ENCODE data around the gene ELAVL3. TPM values are rescaled to one million over a fixed set of nuclear protein-coding genes. Genes with fewer than 3 reads are reported as not detected.

Gene ELAVL3
- total and polyA plus RNA-seq, 2 of the 4 experiments (the other 2 are of a cell fraction), result not detected

GRCh38 chr19:11479898-11480714, 740 bp downstream of the ELAVL3 start (continued):
- TF ChIP-seq USF2 (IDR thresholded peaks at IDR 0.05; ENCODE audit: low read depth, low read length) (no peak), RAD21 (IDR thresholded peaks at IDR 0.05; ENCODE audit: low read length) (no peak)

GRCh38 chr19:11479090-11479897, 1.6 kb downstream of the ELAVL3 start:
- intact Hi-C loops (cut with micrococcal nuclease) (no loop called here), in situ Hi-C loops (cut with MboI; ENCODE audit: low sequenced_read_pairs) (loop anchor here (10.0 kb wide), 1 partner anchor 184 kb away; the partner anchor contains the start of gene TSPAN16), dilution Hi-C loops (cut with HindIII; ENCODE audit: low sequenced_read_pairs, unreplicated experiment) (no loop called here)
- no peak overlapping the region for H2AK5ac ChIP-seq (ENCODE audit: low read depth, low read length)
- H4K20me1 ChIP-seq (ENCODE audit: insufficient read depth, low read length), result no peaks in the 10 kb centered on the region
- no peak overlapping the region for H3K27ac ChIP-seq (ENCODE audit: insufficient read depth, low read length)
- H3K9ac ChIP-seq (ENCODE audit: low read depth, low read length), result no peak overlapping the region
- H2BK120ac ChIP-seq (ENCODE audit: low read depth, low read length), result no peak overlapping the region
- H2BK5ac ChIP-seq (ENCODE audit: low read depth, low read length, poor library complexity, severe bottlenecking), result no peak overlapping the region
- no peak overlapping the region for H3K14ac ChIP-seq (replicated peaks; ENCODE audit: low read depth, low read length)
- no peak overlapping the region for H4K91ac ChIP-seq (ENCODE audit: insufficient read depth, low read depth, low read length)
- H3K9me1 ChIP-seq (ENCODE audit: insufficient read depth, low read length), result no peaks in the 10 kb centered on the region
- no peak overlapping the region for H4K5ac ChIP-seq (ENCODE audit: low read depth, low read length)
- CTCF ChIA-PET, result no interaction called here
- no peak overlapping the region for H2BK15ac ChIP-seq (ENCODE audit: low read depth, low read length)
- H3K56ac ChIP-seq (ENCODE audit: extremely low read depth, insufficient read depth, low read length), result no peak overlapping the region
- H2AFZ ChIP-seq (replicated peaks; ENCODE audit: low read length, poor library complexity), result no peak overlapping the region
- H3K23ac ChIP-seq (ENCODE audit: low read depth, low read length), result no peak overlapping the region
- H3K4me3 ChIP-seq (ENCODE audit: insufficient read depth, low read depth, low read length), result no peak overlapping the region
- no peak overlapping the region for H4K8ac ChIP-seq (ENCODE audit: low read depth in 2 of 2, low read length in 2 of 2)
- H3K18ac ChIP-seq (ENCODE audit: low read depth, low read length), result no peak overlapping the region
- no peak overlapping the region for H3K4ac ChIP-seq (ENCODE audit: low read depth, low read length)
- ATAC-seq (ENCODE audit: low read depth) (no peak), DNase-seq (no peak)
- H3K27me3 ChIP-seq (ENCODE audit: control insufficient read depth, insufficient read depth, low read length), result peaks cover 50% of the 10 kb centered on the region
- WGBS, 2 experiments (ENCODE audit: extremely low coverage in 2 of 2, insufficient read length in 1 of 2), result 13% methylated on average over 18 of the region's 62 CpGs; no CpG with 5 or more reads in 1 of the 2 experiments
- POLR2A ChIA-PET (ENCODE audit: unreplicated experiment), result no interaction called here
- H3K4me1 ChIP-seq (ENCODE audit: control insufficient read depth, insufficient read depth, low read length), result peaks cover 2% of the 10 kb centered on the region; the same call in 1 of the 2 replicates
- no peaks in the 10 kb centered on the region for H3K79me1 ChIP-seq (ENCODE audit: low read depth in 1 of 2, low read length in 2 of 2)
- H3K4me2 ChIP-seq (ENCODE audit: low read depth, low read length), result no peak overlapping the region
- 0 out of 2 replicates have a peak, but pooled peaks cover 2% of the 10 kb centered on the region for H3K36me3 ChIP-seq (ENCODE audit: control insufficient read depth, insufficient read depth, low read length)
- no TSS peak for BruUV-seq (replicated peaks)
- no peaks in the 10 kb centered on the region for H3K9me3 ChIP-seq (ENCODE audit: control insufficient read depth, insufficient read depth, low read length)
- no peak overlapping the region for H2BK20ac ChIP-seq (ENCODE audit: low read depth, low read length)
- no peak overlapping the region for H2AK9ac ChIP-seq (replicated peaks; ENCODE audit: low read depth, low read length, poor library complexity)
- TF ChIP-seq MAZ (IDR thresholded peaks at IDR 0.05; ENCODE audit: borderline replicate concordance, low read depth, low read length), result peak; percentile 72; the same call in 1 of the 2 replicates
- TF ChIP-seq CHD1 (IDR thresholded peaks at IDR 0.05; ENCODE audit: low read depth, low read length), result no peak
